ENCODE measurements around the gene MALRD1.
"Not testable (repeated sequence)": the region's sequence is repeated elsewhere in the genome, so short reads cannot be mapped to it uniquely, and the experiment has no call there.

Gene MALRD1

DNA sequence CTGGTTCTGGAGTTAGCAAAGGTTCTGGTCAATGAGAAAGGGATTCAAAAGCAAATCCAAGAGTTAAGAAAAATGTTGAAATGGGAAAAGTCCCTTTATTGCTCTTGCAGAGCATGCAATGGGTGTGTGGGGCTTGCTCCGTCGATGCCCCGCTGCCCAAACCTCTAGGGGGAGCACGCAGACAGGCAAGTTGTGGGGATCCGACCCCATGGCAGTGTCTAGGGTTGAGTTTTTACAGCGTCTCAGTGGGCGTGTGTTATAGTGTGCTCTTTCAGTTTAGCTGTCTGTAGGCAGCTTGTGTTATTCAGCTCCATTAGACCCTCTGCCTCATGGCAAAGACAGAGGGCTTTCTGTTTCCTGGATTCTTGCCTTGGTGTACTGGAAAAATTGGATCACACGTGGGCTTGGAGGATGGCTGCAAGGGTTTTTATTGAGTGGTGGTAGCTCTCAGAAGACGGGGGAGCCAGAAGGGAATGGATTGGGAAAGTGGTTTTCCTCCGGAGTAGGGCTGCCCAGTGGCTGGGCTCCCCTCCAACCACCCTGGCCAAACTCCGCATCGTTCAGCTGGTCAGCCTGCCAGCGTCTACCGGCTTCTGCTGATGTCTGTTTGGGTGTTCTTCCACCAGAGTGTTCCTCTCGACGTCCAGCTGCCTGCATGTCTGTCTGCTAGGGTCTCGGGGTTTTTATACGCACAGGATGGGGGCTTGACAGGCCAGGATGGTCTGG, 665.4 kb downstream of the MALRD1 start:
- no peak for DNase-seq (ENCODE audit: low read depth)

DNA sequence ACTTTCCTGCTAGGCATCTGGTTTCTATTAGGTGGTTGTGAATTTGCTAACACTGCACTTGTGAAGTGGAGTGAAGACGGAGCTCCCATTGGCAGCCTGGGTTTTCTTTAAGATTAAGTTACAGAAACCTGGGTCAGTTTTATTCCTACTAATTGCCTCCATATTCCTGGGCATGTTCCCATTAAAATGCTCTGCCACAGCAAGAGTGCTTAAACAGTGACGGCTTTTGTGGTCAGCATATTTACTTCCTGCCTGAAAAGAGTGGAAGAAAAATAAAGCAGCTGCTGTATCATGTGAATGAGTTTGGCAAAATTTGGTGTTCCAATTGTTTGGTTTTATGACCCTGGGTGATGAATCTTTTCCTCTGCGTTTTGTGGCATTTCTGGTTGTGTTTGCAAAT, 670.7 kb downstream of the MALRD1 start:
- no peak for DNase-seq (ENCODE audit: low read depth)

DNA sequence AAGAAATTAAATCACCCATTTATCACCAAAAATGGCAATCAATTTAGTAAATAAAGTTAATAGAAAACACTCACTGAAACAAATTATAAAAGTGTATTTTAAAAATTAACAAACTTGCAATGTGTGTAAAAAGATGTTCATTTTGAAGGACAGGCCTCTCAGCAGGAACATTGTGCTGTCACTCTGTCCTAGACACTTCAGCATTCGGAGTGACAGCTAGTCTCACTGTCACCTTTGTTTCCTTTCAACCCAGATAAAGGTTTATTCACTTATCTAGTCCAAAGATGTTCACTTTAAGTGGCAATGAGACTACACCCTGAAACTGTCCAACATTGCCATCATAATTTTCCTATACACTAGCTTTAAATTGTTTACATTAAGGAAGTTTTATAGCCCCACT, 675.7 kb downstream of the MALRD1 start:
- DNase-seq (ENCODE audit: low read depth), result no peak

DNA sequence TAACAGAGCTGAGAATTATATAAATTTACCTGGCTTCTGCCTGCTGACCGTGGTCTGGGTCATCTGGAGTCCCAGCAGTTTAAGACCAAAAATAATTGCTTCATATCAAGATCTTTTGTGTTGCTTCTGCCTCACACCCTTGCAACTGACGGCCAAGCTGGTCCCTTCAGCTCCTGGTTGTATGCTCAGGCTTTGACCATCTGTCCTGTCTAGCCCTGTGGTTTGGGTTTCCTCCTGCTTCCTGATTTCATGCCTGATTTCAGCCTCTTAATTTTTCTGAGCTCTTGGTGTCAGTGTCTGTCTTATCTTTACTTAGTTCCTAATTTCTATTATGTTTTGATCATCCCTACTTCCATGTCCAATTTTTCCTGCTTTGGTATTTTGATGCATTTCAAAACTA, 679.8 kb downstream of the MALRD1 start:
- DNase-seq (ENCODE audit: low read depth), result no peak

DNA sequence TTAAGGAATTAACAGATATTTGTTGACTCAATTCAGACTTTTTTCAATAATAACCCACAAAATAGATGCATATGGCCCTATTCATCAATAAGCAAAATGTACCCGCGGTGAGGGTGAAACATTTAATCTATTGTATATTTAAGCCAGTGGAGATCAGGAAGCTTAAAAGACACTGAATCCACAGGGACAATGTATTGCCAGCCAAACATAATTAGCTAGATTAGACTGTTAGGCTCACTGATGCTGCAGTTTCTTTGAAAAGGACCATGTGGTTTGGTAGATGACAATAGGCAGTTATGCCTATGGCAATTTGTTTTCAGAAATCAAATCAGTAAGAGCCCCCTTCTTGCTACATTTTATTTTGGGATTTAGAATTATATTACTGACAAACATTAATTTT, 680.4 kb downstream of the MALRD1 start:
- DNase-seq (ENCODE audit: low read depth), result no peak

DNA sequence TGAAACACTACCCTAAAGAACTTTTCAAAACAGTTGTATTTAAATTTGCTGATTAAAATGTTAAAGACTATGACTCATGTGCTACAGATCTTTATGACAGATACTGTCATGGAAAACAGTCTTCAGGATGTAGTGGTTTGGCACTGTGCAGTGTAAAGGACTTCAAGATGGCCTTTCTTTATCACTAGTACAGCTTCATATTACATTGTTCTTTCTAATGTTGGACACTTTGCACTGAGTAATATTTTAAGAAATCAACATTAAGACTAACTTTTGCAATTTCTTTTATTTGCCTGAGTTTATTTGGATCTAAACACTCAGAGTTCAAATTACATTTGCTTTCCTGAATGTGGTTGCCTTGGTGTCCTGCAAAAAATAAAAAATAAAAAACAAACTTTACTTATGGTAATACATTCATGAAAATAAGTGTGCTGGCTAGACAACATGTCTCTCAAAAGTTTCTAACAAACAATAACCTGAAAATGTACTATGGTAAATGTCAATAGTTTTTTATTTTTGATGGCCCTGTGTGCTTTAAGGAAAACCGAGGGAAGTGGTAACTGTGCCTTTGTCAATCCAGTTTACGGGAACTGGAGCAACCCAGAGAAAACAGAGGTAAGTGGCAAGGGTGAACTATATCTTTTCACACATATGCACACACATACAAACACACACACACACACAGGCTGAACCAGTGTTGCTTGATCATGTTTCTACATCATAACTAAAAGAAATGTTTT, 681.7 kb downstream of the MALRD1 start:
- DNase-seq (ENCODE audit: low read depth), result no peak

DNA sequence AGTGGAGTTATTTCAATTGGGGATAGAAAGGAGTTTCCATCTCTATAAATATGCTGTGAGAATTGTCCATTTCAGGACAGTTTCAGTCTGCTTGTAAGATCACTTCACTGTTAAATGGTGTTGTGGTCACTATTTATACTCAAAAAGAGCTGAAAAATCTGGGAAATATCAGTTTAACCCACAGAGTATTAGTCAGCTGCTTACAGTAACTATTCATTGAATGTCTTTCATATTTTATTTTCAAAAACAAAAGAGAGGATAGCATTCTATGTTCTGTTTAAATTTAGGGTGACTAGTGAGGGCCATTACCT, 682.3 kb downstream of the MALRD1 start:
- DNase-seq (ENCODE audit: low read depth), result no peak

DNA sequence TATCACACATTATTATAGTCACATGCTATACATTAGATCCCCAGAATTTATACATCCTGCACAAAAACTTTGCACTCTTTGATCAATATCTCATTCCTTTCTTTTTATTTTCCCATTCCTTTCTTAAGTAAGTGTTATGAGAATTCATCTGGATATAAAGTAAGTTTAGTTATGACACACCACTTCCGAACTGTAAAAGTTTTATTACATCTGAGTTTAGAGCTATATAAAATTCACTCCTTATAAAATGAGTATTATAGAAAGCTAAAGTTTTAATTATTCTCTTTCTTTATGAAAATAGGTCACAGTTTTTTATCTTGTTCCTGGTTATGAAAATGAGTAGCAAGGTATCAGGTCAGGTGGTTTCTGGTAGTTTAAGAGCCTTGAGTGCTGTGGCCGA, 683.0 kb downstream of the MALRD1 start:
- no peak for DNase-seq (ENCODE audit: low read depth)

DNA sequence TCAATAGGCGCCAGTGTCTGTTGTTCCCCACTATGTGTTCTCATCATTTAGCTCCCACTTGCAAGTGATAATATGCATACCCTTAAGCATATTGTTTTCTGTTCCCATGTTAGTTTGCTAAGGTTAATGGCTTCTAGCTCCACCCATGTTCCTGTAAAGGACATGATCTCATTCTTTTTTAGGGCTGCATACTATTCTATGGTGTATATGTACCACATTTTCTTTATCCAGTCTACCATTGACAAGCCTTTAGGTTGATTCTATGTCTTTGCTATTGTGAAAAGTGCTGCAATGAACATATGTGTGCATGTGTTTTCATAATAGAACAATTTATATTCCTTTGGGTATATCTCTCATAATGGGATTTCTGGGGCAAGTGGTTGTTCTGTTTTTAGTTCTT, 689.8 kb downstream of the MALRD1 start:
- no peak for DNase-seq (ENCODE audit: low read depth)

DNA sequence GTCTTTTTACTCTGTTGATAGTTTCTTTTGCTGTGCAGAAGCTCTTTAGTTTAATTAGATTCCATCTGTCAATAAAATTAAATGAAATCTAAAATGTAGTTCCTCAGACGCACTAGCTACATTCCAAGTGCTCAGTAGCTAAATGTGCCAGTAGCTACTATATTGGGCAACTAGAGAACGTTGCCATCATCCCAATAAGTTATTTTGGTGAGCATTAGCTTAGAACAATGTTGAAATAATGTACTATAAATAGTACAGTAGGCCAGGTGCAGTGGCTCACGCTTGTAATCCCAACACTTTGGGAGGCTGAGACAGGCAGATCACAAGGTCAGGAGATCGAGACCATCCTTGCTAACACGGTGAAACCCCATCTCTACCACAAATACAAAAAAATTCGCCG, 690.6 kb downstream of the MALRD1 start:
- not testable (repeated sequence) for DNase-seq (ENCODE audit: low read depth)

DNA sequence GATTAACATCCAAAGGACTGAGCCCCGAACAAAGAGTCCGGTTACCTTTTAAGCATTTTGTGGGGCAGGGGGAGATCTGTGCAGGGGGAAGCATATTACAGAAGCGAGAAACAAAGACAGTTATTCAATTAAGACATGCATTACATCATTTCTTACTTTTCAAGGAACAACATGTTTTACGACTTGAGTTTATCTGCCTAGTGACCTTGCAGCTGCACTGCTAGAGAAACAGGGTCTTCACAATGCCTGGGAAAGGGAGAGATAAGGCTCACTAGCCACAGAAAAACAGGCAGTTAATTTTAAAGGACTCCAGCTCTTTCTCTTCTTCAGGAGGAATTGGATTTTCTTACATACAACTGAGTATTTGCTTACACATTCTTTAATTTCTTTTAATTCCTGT, 693.5 kb downstream of the MALRD1 start:
- DNase-seq (ENCODE audit: low read depth), result not testable (repeated sequence)

DNA sequence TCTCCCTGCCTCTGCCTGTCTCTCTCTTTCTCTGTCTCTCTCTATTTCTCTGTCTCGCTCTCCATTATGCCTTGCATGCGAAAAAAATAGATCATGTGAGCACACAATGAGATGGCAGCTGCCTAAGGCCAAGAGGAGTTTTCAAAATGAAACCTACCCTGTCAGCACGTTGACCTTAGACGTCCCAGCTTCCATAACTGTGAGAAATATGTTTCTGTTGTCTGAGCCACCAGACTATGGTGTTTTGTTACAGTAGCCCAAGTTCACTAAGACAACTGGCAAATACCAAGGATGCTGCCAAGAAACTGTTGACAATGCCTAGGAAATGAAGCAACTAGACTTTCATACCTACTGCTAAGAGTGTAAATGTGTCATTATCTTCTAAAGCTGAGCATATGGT, 697.1 kb downstream of the MALRD1 start:
- no peak for DNase-seq (ENCODE audit: low read depth)

DNA sequence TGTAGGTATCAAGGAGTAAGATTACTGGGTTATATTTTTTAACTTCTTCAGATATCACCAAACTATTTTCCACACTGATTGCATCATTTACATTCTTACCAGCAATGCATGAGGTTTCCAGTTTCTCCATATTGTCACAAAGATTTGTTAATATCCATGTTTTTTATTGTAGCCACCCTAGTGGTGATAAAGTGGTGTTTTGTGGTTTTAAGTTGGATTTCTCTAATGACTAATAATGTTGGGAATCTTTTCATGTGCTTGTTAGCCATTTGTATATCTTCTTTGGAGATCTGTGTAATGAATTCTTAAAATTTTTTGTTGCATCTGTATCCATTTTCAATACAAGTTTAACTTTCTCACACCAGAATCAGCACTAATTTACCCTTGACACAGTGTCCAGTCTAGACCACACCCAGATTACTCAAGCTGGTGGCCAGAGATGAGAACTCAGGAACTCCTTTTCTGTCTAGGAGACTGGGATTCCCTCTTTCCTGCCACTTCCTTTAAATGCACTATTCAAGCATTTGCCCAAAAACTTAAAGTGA, 700.7 kb downstream of the MALRD1 start:
- DNase-seq (ENCODE audit: low read depth), result no peak

DNA sequence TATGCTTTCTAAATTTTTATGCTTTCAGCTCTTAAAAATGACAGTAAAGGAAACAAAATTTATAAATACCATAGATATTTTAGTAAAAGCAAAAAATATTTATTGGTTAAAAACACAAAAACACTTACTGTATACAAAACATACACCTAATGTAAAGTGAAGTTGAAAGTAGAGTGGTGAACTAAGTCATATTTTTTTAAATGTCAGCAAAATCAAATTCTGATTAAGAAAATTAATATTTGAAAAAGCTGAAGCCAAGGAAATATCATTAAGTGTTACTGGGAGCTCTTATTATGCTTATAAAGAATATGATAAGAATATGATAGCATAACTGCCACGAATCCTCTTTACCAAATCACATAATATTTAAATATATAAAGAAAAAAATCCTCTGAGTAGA, 702.4 kb downstream of the MALRD1 start:
- DNase-seq (ENCODE audit: low read depth), result no peak

DNA sequence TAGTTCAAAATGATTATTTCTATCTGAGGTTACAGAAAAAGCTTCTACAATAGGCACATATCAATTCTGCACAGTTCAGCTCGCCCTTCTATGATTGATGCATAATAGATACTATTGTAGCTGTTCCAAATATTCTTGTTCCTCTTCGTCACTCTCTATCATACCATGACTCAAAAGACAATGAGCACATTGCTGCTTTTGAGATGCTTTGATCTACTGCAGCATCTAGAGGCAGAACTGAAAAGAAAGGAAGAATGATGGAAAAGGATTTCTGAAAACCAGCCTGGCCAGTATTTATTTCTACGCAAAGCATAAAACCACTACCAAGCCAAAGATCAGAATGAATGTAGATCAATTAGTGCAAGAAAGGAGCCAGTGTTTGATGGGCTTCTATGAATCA, 708.3 kb downstream of the MALRD1 start:
- no peak for DNase-seq (ENCODE audit: low read depth)

DNA sequence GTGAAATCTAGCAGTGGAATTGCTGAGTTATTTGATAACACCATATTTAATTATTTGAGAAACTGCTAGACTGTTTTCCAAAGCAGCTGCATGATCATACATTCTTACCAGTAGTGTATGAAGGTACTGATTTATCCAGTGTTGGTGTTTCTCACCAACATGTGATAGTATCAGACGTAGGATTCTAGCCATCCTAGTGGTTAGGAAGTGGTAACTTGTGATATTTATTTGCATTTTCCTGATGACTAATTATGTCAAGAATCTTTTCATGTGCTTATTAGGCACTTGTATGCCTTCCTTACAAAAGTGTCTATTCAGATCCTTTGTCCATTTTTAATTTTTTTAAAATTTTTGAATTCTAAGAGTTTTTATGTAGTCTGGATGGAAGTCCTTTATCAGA, 713.4 kb downstream of the MALRD1 start:
- DNase-seq (ENCODE audit: low read depth), result no peak

DNA sequence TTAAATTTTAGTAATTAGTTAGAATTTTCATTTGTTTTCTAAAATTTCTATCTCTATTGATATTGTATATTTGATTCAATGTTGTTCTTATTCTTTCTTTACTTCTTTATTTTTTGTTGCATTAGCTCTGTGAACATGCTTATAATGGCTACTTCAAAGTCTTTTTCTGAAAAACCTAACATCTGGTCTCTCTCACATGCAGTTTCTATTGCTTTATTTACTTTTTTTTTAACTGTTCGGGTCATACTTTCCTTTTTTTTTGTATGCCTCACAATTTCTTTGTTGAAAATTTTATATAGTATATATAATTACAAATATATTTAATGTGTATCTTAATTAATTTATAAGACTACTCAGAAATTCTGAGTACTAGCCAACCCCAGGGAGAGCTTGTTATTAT, 715.5 kb downstream of the MALRD1 start:
- DNase-seq (ENCODE audit: low read depth), result no peak

DNA sequence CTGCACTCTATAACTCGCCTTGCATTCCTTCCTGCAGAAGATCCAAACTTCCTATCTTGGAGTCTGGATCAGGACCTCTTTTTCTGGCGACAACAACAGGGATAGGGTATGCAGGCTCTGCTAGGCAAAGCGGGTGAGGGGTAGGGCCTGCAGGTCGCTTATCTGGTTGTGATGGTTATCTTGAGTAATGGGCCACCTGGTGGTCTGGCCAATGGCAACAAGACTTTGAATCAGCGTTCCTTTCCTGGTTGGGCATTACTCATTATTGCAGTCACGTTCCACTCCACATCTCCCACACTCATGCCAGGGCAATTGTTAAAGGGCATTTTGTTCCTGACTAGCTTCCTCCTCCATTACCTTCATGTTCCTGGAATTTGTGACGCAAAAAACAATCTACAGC, 719.3 kb downstream of the MALRD1 start:
- DNase-seq (ENCODE audit: low read depth), result no peak

DNA sequence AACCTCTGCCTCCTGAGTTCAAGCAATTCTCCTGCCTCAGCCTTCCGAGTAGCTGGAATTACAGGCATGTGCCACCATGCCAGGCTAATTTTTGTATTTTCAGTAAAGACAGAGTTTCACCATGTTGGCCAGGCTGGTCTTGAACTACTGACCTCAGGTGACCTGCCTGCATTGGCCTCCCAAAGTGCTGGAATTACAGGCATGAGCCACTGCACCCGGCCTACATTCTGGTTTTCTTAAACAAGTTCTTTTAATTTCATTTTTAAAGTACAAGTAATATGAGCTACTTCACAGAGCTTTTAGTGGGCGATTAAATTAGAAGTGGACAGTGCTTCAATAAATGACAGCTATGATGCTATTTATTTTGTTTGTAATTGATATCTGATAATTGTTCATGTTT, 721.2 kb downstream of the MALRD1 start:
- not testable (repeated sequence) for DNase-seq (ENCODE audit: low read depth)

DNA sequence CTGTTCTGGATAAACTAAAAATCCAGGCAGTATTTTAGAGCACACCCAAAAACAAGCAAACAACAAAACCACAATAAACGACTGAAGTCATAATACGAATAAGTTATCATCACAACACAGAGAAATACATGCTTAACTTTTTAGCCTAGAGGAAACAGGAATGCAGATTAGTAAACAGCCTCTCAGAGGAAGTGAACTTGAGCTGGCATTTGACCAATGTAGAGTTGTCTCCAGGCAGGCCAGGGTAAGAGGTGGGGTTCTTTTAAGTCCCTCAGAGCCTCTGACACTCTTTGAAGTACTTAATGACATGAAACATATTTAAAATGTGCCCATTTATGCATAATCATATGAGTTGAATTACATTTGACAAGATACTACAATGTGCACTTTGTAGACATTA, 724.4 kb downstream of the MALRD1 start:
- no peak for DNase-seq (ENCODE audit: low read depth)

DNA sequence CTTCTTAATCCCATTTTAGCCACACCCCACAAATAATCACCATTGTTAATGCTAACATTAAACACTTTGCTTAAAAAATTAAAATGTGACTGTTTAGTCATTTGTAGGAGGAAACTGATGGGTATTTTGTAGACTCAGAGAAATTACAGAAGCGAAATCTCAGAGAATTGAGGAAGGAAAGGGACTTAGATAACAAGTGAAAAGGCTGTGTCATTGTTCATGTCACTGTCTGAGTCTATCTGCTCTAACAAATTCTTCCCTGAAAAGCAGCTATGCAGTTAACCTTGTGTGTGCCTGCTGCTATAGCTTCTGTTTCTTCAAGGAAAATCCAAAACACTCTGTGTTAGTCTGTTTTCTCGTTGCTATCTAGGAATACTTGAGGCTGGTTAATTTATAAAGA, 726.7 kb downstream of the MALRD1 start:
- no peak for DNase-seq (ENCODE audit: low read depth)

DNA sequence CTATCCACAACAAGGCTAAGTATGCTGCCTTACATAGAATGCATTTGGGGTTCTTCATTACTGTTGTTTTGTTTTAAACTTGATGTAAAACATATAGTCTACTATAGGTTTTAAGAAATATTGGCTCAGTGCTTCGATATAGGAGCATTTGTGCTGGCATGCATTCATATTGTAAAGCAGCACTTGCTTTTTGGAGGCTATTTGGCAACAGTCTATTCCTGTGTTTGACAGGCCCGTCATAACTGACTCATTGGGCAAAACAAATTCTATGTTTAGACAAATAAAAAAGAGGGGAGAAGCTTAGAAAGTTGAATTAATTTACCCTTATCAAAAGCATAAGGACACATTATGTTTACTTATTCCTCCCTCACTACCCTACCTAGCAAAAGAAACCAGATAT, 729.2 kb downstream of the MALRD1 start:
- no peak for DNase-seq (ENCODE audit: low read depth)

DNA sequence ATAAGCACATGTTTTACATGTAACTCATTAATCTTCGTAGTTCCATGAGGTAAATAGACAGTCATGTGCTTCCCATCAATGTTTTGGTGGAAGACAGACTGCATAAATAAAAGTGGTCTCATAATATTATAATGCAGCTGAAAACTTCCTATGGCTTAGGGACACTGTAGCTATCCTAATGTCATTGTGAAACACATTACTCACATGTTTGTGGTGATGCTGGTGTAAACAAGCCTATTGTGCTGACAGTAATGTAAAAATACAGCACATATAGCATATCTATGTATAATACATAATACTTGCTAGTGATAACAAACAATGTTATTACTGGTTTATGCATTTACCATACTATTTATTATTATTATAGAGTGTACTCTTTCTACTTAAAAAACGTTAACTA, 730.4 kb downstream of the MALRD1 start:
- no peak for DNase-seq (ENCODE audit: low read depth)

All from stimulated activated CD8-positive, alpha-beta memory T cell treated with anti-CD3 and anti-CD28 coated beads, Interleukin-15, amount 100 ng/mL, for 1 hour (primary cell).